Trophoblast cell (in vitro differentiated cells and primary cell): ENCODE results near the gene GRHPR.

Experiments
- DNase-seq, 2 donors: peaks; one replicate each; pipeline ENCODE4 v3.0.0-alpha.2; 2016
- H2AFZ ChIP-seq: 2 replicates; pipeline ENCODE4 v1.6.1; 2013; ENCODE audit warnings: low read length, moderate library complexity, mild to moderate bottlenecking; ENCODE audit not compliant: insufficient read depth, poor library complexity
- H2AK5ac ChIP-seq: 2 replicates; pipeline ENCODE4 v1.6.1; 2013; ENCODE audit warnings: mild to moderate bottlenecking, low read length
- H2BK120ac ChIP-seq: 2 replicates; pipeline ENCODE4 v1.6.1; 2013; ENCODE audit warnings: low read length, mild to moderate bottlenecking, moderate library complexity; ENCODE audit not compliant: insufficient read depth, poor library complexity
- H2BK12ac ChIP-seq: 2 replicates; pipeline ENCODE4 v1.6.1; 2013; ENCODE audit warnings: mild to moderate bottlenecking, low read length, moderate library complexity
- H2BK5ac ChIP-seq: 2 replicates; pipeline ENCODE4 v1.6.1; 2013; ENCODE audit warnings: low read length, low read depth, moderate library complexity, mild to moderate bottlenecking; ENCODE audit not compliant: poor library complexity
- H3K14ac ChIP-seq: 2 replicates; pipeline ENCODE4 v1.6.1; 2013; ENCODE audit warnings: mild to moderate bottlenecking, low read length
- H3K18ac ChIP-seq: 2 replicates; pipeline ENCODE4 v1.6.1; 2013; ENCODE audit warnings: mild to moderate bottlenecking, low read length
- H3K23ac ChIP-seq: 2 replicates; pipeline ENCODE4 v1.6.1; 2013; ENCODE audit warnings: low read length
- H3K27ac ChIP-seq: 2 replicates; pipeline ENCODE4 v1.5.1; 2013; ENCODE audit warnings: low read depth, mild to moderate bottlenecking, inconsistent platforms, low read length, moderate library complexity
- H3K27me3 ChIP-seq: 2 replicates; pipeline ENCODE4 v1.6.1; 2013; ENCODE audit warnings: inconsistent platforms, mild to moderate bottlenecking, low read length, moderate library complexity; ENCODE audit not compliant: insufficient read depth
- H3K36me3 ChIP-seq, 2 experiments: 1 replicate in 1 of 2; 2 replicates in 1 of 2; pipeline ENCODE4 v1.6.1; 2013; ENCODE audit warnings: low read length in 2 of 2, mild to moderate bottlenecking in 2 of 2, moderate library complexity in 1 of 2; ENCODE audit not compliant: insufficient read depth in 2 of 2, control insufficient read depth in 1 of 2
- H3K4ac ChIP-seq: 2 replicates; pipeline ENCODE4 v1.6.1; 2013; ENCODE audit warnings: low read depth, mild to moderate bottlenecking, low read length, moderate library complexity
- H3K4me1 ChIP-seq, 2 experiments: 1 replicate in 1 of 2; 2 replicates in 1 of 2; pipeline ENCODE4 v1.6.1; 2013; ENCODE audit warnings: low read length in 2 of 2, mild to moderate bottlenecking in 2 of 2, moderate library complexity in 1 of 2; ENCODE audit not compliant: insufficient read depth in 2 of 2, control insufficient read depth in 1 of 2
- H3K4me2 ChIP-seq: 2 replicates; pipeline ENCODE4 v1.6.1; 2013; ENCODE audit warnings: inconsistent platforms, mild to moderate bottlenecking, low read length, moderate library complexity
- H3K4me3 ChIP-seq: 2 replicates; pipeline ENCODE4 v1.5.1; 2013; ENCODE audit warnings: mild to moderate bottlenecking, low read depth, low read length, inconsistent platforms
- H3K79me1 ChIP-seq: one replicate; pipeline ENCODE4 v1.6.1; 2013; ENCODE audit warnings: low read length
- H3K79me2 ChIP-seq: 2 replicates; pipeline ENCODE4 v1.6.1; 2013; ENCODE audit warnings: low read length, mild to moderate bottlenecking; ENCODE audit not compliant: control insufficient read depth, insufficient read depth, poor library complexity
- H3K9ac ChIP-seq: 2 replicates; pipeline ENCODE4 v1.6.1; 2013; ENCODE audit warnings: mild to moderate bottlenecking, low read length
- H3K9me3 ChIP-seq: 2 replicates; pipeline ENCODE4 v1.6.1; 2013; ENCODE audit warnings: low read depth, mild to moderate bottlenecking, control low read depth, inconsistent platforms, low read length; ENCODE audit not compliant: insufficient read depth
- H4K12ac ChIP-seq: 2 replicates; pipeline ENCODE4 v1.6.1; 2013; ENCODE audit warnings: low read depth, mild to moderate bottlenecking, low read length, moderate library complexity
- H4K8ac ChIP-seq: 2 replicates; pipeline ENCODE4 v1.6.1; 2013; ENCODE audit warnings: low read depth, mild to moderate bottlenecking, low read length, moderate library complexity
- H4K91ac ChIP-seq: one replicate; pipeline ENCODE4 v1.6.1; 2013; ENCODE audit warnings: low read depth, mild to moderate bottlenecking, low read length, moderate library complexity
- WGBS: extraction: QIAGEN DNeasy Blood & Tissue Kit; methylation state at CpG from one replicate; pipeline ENCODE4 v1.1.7; 2013; ENCODE audit warnings: missing lambda C conversion rate; ENCODE audit not compliant: insufficient read length, insufficient coverage; ENCODE audit errors: extremely low coverage; 5-methylcytosine and 5-hydroxymethylcytosine counted together

The GRHPR gene

GRCh38 chr9:37437621-37438020 lies 15.1 kb downstream of the GRHPR start:
- H3K18ac ChIP-seq: no peak overlapping the region
- no peaks in the 10 kb centered on the region for H3K79me1 ChIP-seq
- H2BK5ac ChIP-seq: no peak overlapping the region
- H4K12ac ChIP-seq: no peak overlapping the region
- H3K4ac ChIP-seq: no peak overlapping the region
- no peak overlapping the region for H3K14ac ChIP-seq
- no peaks in the 10 kb centered on the region for H3K79me2 ChIP-seq
- H3K4me3 ChIP-seq: no peak overlapping the region
- H3K23ac ChIP-seq: no peak overlapping the region
- H3K9ac ChIP-seq: no peak overlapping the region
- H4K8ac ChIP-seq: no peak overlapping the region
- H3K27ac ChIP-seq: no peak overlapping the region
- H3K4me2 ChIP-seq: no peak overlapping the region
- no peaks in the 10 kb centered on the region for H3K9me3 ChIP-seq
- peaks cover 54 to 76% of the 10 kb centered on the region in 2 experiments for H3K36me3 ChIP-seq
- WGBS: no CpG with 5 or more reads among the region's 4 CpGs
- H2BK120ac ChIP-seq: no peak overlapping the region
- DNase-seq: no peak
- no peak overlapping the region for H2AFZ ChIP-seq
- no peak overlapping the region for H4K91ac ChIP-seq
- no peak overlapping the region for H2AK5ac ChIP-seq
- no peaks in the 10 kb centered on the region for H3K27me3 ChIP-seq
- peaks cover 3 to 5% of the 10 kb centered on the region in 2 experiments for H3K4me1 ChIP-seq
- no peak overlapping the region for H2BK12ac ChIP-seq

- no peak overlapping the region for H3K18ac ChIP-seq
- no peak overlapping the region for H2AFZ ChIP-seq
- H2BK12ac ChIP-seq: no peak overlapping the region
- WGBS: no CpG with 5 or more reads among the region's 3 CpGs
- no peaks in the 10 kb centered on the region for H3K27me3 ChIP-seq
- no peak overlapping the region for H4K91ac ChIP-seq
- no peak overlapping the region for H3K14ac ChIP-seq
- H3K23ac ChIP-seq: no peak overlapping the region
- no peak overlapping the region for H3K27ac ChIP-seq
- no peak overlapping the region for H4K8ac ChIP-seq
- H3K4ac ChIP-seq: no peak overlapping the region
- no peak overlapping the region for H4K12ac ChIP-seq
- no peak overlapping the region for H3K9ac ChIP-seq
- H3K4me3 ChIP-seq: no peak overlapping the region
- H3K4me2 ChIP-seq: no peak overlapping the region
- H3K4me1 ChIP-seq: peaks cover 3 to 5% of the 10 kb centered on the region in 2 experiments
- no peak overlapping the region for H2AK5ac ChIP-seq
- H3K9me3 ChIP-seq: no peaks in the 10 kb centered on the region
- H2BK5ac ChIP-seq: no peak overlapping the region
- no peak overlapping the region for H2BK120ac ChIP-seq
- H3K79me1 ChIP-seq: no peaks in the 10 kb centered on the region
- no peak for DNase-seq
- peaks cover 50 to 72% of the 10 kb centered on the region in 2 experiments for H3K36me3 ChIP-seq
- no peaks in the 10 kb centered on the region for H3K79me2 ChIP-seq
Measured at GRCh38 chr9:37438359-37438758, 15.9 kb downstream of the GRHPR start.

DNA sequence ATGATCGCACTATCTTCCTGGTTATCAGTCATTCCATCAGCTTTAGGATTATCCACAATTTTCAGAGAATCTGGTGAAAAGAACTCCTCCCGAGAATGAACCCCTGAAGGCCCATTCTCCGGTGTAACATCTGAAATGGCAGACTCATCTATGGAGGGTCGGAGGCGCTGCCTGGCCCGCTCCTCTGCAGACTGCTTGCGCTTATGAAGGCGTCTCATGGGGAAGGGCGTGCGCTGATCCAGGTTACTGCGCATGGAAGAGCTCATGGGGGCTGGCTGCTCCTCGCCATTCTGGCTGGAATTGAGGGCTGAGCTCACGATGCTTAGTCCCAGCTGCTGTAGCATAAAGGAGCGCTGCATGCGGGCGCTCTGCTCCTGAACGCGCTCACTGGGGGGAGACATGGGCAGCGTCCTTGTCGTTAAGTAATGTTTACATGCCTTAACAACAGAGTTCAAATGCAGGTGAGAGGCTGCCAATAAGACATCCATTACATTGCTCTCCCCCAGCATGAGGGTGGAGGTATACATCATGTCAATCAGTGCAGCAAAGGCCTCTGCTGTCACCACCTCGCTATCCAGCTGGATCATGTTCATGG lies 19.4 kb downstream of the GRHPR start:
- Histone ChIP-seq H3K4me1 (no peaks in the 10 kb centered on the region), H2AK5ac (no peak overlapping the region), H3K79me1 (no peaks in the 10 kb centered on the region), H4K12ac (no peak overlapping the region), H4K8ac (no peak overlapping the region), H3K14ac (no peak overlapping the region), H3K18ac (no peak overlapping the region), H3K27me3 (no peaks in the 10 kb centered on the region), H3K4ac (no peak overlapping the region), H3K27ac (no peak overlapping the region), H2AFZ (no peak overlapping the region), H2BK12ac (no peak overlapping the region), H3K36me3 (peaks cover 35 to 47% of the 10 kb centered on the region in 2 experiments), H3K9me3 (no peaks in the 10 kb centered on the region), H3K9ac (no peak overlapping the region), H3K4me3 (no peak overlapping the region), H4K91ac (no peak overlapping the region), H2BK5ac (no peak overlapping the region), H3K23ac (no peak overlapping the region), H3K4me2 (no peak overlapping the region), H2BK120ac (no peak overlapping the region), H3K79me2 (peaks cover 1% of the 10 kb centered on the region)
- peak; percentile 50 to 70 for DNase-seq
- no CpG with 5 or more reads among the region's 21 CpGs for WGBS

- peaks cover 31 to 40% of the 10 kb centered on the region in 2 experiments for H3K36me3 ChIP-seq
- H3K27ac ChIP-seq: no peak overlapping the region
- no peak overlapping the region for H2BK12ac ChIP-seq
- no peak overlapping the region for H3K4ac ChIP-seq
- no peaks in the 10 kb centered on the region for H3K27me3 ChIP-seq
- H4K12ac ChIP-seq: no peak overlapping the region
- H3K79me2 ChIP-seq: peaks cover 1% of the 10 kb centered on the region
- no peak overlapping the region for H3K4me2 ChIP-seq
- no peak overlapping the region for H2BK120ac ChIP-seq
- no peaks in the 10 kb centered on the region for H3K4me1 ChIP-seq
- H3K14ac ChIP-seq: no peak overlapping the region
- no peak overlapping the region for H3K4me3 ChIP-seq
- no peak overlapping the region for H3K9ac ChIP-seq
- no CpG with 5 or more reads among the region's 2 CpGs for WGBS
- no peak overlapping the region for H2BK5ac ChIP-seq
- H3K9me3 ChIP-seq: no peaks in the 10 kb centered on the region
- no peak overlapping the region for H2AK5ac ChIP-seq
- H2AFZ ChIP-seq: no peak overlapping the region
- H3K18ac ChIP-seq: no peak overlapping the region
- DNase-seq: peak; percentile 81 to 82
- H3K23ac ChIP-seq: no peak overlapping the region
- H3K79me1 ChIP-seq: no peaks in the 10 kb centered on the region
- H4K91ac ChIP-seq: no peak overlapping the region
- no peak overlapping the region for H4K8ac ChIP-seq
Measured at GRCh38 chr9:37442556-37442955, 20.1 kb downstream of the GRHPR start.
